Bone marrow (tissue), 2 donors: Measurements from ENCODE around the gene CCDC85C.

Source experiments
- DNase-seq, 2 donors: peaks; one replicate each; lab custom pipeline; 2025; lab: John Stamatoyannopoulos, UW

The CCDC85C gene

GRCh38 chr14:99539491-99539890 lies 64.5 kb downstream of the CCDC85C start:
- no peak for DNase-seq

DNA sequence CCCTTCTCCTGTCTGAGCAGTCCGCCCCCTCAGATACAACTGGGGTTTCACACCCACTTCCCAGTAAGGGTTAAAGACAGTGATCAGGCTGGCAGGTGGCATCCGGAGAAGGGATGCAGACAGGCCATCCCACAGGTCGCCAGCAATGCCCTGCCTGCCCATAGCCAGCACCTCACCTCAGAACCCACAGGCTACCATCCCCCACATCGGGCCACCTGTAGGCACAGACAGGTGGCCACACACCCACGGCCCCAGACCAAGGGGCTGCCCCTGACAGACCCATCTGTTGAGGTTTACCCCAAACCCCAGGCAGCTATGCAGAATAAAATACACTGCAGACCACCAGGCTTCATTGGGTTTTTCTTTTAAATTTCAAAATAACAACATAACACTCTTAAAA lies 65.3 kb downstream of the CCDC85C start:
- no peak for DNase-seq

DNA sequence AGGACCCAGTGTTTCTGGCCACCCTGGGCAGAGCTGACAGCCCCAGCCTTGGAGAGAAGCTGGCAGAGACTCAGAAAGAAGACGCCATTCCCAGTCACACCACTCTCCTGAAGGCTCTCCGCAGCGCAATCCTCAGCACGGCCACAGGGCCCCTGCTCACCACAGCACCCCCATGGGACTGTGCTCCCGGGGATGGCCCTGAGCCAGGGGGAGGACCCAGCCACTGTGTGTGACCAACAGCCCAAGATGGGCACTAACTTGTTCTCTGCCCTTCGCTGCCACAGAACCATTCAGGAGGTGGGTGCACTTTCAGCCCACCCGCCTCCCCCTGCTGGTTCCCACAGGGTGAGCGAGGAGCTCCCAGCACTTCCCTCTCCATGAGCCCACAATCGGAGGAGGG lies 65.7 kb downstream of the CCDC85C start:
- DNase-seq = no peak

GRCh38 chr14:99537399-99537798 lies 66.6 kb downstream of the CCDC85C start:
- no peak for DNase-seq

DNA sequence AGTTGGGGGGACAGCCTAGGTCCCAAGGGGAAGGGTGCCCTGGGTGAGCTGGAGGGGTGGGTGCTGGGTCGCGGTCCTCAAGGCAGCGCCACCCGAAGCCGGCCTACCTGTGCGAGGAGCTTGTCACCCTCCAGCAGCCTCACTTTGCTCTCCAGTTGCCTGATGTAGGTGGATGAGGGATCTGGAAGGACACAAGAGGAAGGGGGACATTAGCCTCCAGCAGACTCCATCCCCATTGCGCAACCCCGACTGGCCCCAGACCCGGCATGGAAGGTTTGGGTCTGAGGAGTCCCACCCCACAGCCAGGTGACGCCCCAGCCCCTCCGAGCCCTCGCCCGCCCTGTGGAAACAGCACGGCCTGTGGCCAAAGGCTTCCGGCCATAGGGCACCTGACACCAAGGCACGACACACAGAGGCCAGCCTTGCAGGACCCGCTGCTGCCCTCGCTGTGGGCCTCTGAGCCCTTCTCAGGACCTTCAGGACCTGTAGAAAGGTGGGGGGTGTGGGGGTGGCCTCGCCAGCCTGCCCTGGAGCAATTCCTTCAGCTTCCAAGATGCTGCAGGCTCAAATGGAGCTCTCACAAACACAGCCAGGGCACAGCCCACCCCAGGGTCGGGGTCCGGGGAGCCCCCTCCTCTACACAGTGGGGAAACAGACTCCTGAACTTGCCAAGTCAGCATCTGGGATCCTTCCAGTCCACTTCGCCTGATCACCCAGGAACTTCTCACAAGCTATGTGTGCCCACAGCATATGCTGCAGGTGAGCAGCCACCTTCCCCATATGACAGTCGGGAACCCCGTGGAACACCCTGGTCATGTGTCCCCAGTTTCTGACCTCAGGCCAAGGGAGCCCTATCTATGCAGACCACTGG lies 67.9 kb downstream of the CCDC85C start:
- DNase-seq = no peak

GRCh38 chr14:99535448-99535847 lies 68.6 kb downstream of the CCDC85C start:
- DNase-seq = no peak

DNA sequence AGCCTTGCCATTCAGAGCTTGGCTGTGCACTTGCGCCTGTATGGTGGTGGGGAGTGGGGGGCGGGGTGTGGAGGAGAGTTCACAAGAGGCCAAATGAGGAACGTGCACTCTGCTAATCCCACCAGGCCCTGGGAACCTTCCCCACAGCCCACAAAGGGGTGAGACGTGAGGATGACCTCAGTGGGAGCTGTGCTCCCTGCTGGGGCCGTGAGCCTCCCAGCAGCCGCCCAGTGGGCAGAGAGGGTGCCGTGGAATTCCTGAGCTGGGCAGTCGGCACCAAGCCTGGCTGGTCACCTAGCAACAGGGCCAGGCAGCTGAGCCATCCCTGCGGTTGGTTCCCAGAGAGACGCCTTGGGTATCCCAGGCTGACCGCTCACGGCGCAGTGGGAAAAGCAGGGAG lies 69.1 kb downstream of the CCDC85C start:
- DNase-seq = no peak

DNA sequence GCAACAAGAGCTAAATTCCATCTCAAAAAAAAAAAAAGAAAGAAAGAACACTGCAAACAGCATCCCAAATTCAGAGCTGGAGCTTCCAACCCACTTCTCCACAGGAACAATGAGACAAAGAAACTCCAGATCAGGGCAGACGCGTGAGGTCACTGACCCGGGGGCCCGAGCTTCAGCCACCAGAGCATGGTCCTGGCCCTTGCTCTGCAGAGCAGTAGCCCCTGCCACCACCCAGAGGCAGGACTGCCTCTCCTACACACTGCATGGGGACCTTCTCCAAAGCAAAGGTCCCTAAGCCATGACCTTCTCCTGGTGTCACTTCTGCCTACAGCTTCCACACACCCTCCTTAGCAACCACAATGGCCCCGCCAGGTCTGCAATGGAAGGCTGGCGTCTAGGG lies 69.7 kb downstream of the CCDC85C start:
- no peak for DNase-seq

DNA sequence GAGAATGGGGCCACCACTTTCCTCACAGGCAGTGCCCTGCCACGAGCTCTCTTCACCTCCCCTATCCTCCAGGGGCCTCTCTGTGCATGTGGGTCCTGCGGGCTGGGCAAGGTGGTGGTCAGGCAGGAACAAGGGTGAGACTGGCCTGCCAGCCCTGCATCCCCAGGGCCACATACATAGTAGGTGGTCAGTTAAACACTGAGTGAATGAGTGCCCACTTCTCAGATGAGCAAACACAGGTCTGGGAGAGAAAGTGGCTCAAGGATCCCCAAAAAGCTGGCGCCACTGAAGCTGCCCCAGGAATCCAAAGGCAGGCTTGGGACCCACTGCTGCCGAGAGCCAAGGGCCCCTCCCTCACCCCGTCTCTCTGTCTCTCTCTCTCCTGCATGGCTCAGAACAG lies 71.7 kb downstream of the CCDC85C start:
- DNase-seq = no peak

DNA sequence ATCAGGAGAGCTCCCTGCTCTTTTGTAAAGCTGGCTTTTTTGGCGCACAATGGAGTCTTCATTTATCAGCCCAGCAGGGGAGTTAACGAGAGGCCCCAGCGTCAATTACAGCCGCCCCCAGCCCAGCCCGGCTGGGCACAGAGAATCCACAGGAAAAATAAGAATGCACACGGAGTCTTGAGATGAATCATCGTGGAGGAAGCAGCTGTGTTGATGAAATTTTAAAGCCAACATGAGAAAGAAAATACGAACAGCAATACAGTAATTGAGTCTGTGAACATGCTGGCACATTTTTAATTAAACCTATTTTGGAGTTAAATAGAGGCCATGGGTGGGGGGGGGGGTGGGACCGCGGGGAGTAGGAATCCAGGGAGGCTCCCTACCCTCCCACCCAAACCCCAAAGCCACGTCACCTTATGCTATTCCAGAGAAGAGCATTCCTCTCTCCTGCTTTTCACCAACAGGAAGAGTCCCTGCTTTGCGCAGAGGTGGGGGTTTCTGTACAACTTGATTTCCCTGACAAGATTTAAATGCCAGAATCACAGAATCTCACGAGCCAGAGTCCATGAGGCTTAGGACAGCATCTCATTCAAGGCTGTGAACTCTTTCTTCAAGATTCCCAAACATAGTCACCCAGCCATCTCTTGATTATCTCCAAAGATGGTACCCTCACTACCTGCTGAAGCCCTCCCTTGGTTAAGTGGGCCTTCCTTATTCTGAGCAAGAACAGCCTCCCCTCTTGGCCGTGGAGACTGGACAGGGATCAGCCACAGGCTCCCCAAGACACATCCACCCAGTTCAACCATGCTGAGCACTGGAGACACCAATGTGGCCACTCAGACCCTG lies 72.5 kb downstream of the CCDC85C start:
- no peak for DNase-seq

GRCh38 chr14:99530407-99531155 lies 73.4 kb downstream of the CCDC85C start:
- no peak for DNase-seq

- no peak for DNase-seq
Observed at GRCh38 chr14:99529899-99530298, 74.1 kb downstream of the CCDC85C start.

DNA sequence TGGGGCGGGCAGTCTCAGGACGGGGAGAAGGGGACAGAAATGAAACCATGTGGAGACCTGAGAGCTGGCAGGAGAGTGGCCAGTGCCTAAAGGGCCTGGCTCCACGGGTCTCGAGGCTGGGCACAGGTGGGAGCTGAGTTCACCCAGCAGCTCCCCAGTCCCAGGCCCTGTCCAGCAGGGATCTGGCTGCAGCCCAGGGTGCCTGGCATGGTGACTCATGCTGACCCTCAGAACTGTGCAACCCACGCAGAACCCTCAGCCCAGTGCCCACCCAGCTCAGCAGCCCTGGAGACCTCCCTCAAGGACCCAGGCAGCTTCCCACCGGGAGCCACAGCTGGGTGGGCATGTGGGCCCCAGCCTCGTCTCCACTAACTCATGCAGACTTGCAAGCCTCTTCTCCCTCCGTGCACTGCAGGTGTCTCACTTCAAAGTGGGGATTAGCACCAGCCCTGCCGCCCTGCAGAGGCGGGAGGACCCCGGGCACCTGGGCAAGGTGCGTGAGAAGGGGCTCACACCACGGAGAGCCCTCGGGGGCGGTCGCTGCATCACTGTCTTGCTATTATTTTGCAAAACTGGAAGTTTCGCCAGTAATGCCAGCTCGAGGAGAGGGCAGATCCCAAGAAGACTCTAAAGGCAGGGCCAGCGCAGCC lies 76.5 kb downstream of the CCDC85C start:
- no peak for DNase-seq

GRCh38 chr14:99527026-99527425 lies 77.0 kb downstream of the CCDC85C start:
- no peak for DNase-seq

DNA sequence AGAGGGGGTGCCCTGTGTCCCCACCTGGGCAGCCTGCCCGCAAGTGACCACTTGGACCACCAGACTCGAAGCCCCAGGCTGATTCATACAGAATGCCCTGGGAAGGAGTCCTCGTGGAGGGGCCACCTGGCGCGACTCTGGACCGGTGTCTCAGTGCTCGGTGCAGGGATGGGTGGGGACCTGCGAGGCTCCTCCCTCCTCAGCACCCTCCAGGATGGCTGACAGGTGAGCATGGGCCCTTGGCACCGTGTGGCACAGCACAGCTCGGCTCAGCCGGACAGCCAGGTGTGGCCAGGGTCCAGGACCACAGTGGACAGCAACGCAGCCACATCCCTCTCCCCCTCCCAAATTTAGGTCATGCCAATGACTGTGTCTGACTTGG lies 78.3 kb downstream of the CCDC85C start:
- no peak for DNase-seq

DNA sequence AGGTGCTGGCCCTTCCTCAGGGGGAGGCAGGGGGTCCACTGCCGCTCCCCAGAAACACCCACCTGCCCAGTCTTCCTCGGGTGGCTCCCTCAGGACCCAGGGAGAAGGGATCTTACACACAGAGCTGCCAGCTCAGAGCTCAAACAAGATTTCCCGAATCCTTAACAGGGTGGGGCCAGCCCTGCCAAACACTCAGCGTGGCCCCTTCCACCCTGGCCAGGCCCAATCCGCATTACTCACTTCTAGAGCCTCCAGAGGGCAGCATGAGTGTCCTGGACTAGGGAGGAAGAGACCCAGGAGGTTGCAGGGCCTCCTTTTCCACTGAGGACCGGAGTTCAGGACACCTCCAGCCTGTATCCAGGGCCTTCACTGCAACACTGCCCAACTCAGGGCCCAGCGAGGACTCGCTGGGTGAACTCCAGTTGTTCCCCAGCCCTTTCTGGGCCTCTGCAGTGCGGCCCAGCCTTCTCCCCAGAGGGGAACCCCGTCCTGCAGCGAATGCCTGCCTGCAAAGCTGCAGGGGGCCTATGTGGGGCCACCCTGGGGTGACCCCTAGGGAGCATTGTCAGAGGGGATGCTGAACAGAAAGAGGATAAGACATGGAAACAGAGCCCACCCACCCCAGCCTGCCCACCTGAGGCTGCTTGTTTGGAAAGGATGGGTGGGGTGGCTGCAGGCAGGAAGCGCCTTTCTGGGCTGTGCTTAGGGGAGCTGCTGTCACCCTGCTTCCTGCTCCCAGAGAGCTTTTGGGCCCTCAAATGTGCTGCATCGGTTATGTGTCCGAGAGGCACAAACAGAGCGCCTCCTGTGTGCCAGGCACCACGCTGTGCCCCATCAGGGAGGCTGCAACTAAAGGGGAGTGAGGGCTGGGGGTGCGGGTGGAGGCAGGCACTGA lies 79.0 kb downstream of the CCDC85C start:
- DNase-seq = no peak

GRCh38 chr14:99524091-99524661 lies 79.8 kb downstream of the CCDC85C start:
- DNase-seq = no peak

- DNase-seq = no peak
Observed at GRCh38 chr14:99523704-99524055, 80.3 kb downstream of the CCDC85C start.

DNA sequence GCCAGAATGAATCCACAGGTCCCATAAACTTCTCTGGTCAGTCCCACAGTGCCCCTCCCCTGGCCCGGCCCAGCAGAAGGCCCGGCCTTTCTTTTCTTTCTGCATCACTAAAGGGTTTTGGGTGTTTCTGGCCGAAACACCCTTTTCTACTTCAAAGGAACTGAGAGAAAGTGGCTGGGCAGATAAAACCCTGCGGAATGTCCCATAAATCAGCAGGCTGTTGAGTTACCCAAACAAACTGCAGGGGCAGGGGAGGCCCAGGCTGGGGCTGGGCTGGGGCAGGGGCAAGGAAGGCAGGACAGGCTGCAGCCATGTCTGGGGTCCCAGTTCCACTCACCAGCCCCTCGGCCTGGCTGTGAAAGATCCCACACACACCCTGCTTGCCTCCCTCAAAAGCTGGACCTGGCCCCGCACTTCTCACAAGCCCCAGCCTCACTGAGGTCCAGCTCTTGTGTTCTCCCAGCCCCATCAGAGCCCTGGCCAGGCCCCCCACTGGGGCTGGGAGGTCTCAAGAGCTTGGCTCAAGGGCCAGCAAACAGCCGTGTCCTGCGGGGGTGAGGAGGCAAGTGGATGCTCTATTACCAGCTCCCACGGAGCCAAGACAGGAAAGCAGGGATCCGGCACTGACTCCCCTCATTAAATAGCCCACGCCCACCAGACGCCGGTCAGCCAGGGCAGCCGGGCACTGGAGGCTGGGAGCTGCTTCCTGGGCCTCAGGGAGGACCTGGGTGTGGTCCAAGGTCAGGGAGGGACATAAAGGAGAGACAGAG lies 80.9 kb downstream of the CCDC85C start:
- no peak for DNase-seq

- no peak for DNase-seq
Observed at GRCh38 chr14:99522457-99522891, 81.5 kb downstream of the CCDC85C start.
